ENCODE measurements around the gene BOK. TPM values are rescaled to one million over a fixed set of nuclear protein-coding genes. Genes with fewer than 3 reads are reported as not detected.

Gene BOK
- total RNA-seq, 1 experiment from 2014 or later, result 18.6 TPM

- Histone ChIP-seq H3K4me1 (no peaks in the 10 kb centered on the region), H3K4me3 (ENCODE audit: low read depth, low read length) (no peak overlapping the region), H3K27me3 (replicated peaks; ENCODE audit: control insufficient read depth, insufficient read depth, low read length) (no peaks in the 10 kb centered on the region), H3K9me3 (no peaks in the 10 kb centered on the region), H3K36me3 (ENCODE audit: control insufficient read depth, insufficient read depth, low read length) (no peaks in the 10 kb centered on the region)
- H3K4me1 Mint-ChIP-seq (ENCODE audit: low read depth, unreplicated experiment), result no peaks in the 10 kb centered on the region
- H3K27ac Mint-ChIP-seq (ENCODE audit: unreplicated experiment), result no peak overlapping the region
- no TSS peak for BruUV-seq (replicated peaks)
- no peaks in the 10 kb centered on the region for H3K27me3 Mint-ChIP-seq (ENCODE audit: insufficient read depth, unreplicated experiment)
- DNase-seq, result no peak
- intact Hi-C loops (cut with micrococcal nuclease; ENCODE audit: unreplicated experiment), result no loop called here
- no peaks in the 10 kb centered on the region for H3K9me3 Mint-ChIP-seq (ENCODE audit: unreplicated experiment)
- peaks cover 42% of the 10 kb centered on the region for H3K36me3 Mint-ChIP-seq (ENCODE audit: insufficient read depth, unreplicated experiment)
- TF ChIP-seq CTCF (IDR thresholded peaks at IDR 0.05; ENCODE audit: insufficient read depth in 1 of 2, low read depth in 1 of 2, low read length in 1 of 2, severe bottlenecking in 1 of 2, unreplicated experiment in 1 of 2), result no peak
- no peak overlapping the region for H3K4me3 Mint-ChIP-seq (ENCODE audit: unreplicated experiment)
- ChIA-PET POLR2A (no interaction called here), CTCF (no interaction called here)
These were observed 39.0 kb downstream of the BOK start for GRCh38 chr2:241597561-241597960.

GRCh38 chr2:241598061-241598460, 39.5 kb downstream of the BOK start:
- ChIA-PET CTCF (interaction anchor here (1.4 kb wide), 1 partner anchor 90 kb away, joined by 7 read pairs; the partner anchor contains the start of gene STK25), POLR2A (no interaction called here)
- Histone ChIP-seq H3K4me3 (ENCODE audit: low read depth, low read length) (no peak overlapping the region), H3K9me3 (no peaks in the 10 kb centered on the region), H3K36me3 (ENCODE audit: control insufficient read depth, insufficient read depth, low read length) (no peaks in the 10 kb centered on the region), H3K4me1 (no peaks in the 10 kb centered on the region), H3K27me3 (replicated peaks; ENCODE audit: control insufficient read depth, insufficient read depth, low read length) (no peaks in the 10 kb centered on the region)
- BruUV-seq (replicated peaks), result no TSS peak
- no peak overlapping the region for H3K27ac Mint-ChIP-seq (ENCODE audit: unreplicated experiment)
- intact Hi-C loops (cut with micrococcal nuclease; ENCODE audit: unreplicated experiment), result no loop called here
- H3K4me1 Mint-ChIP-seq (ENCODE audit: low read depth, unreplicated experiment), result no peaks in the 10 kb centered on the region
- no peaks in the 10 kb centered on the region for H3K27me3 Mint-ChIP-seq (ENCODE audit: insufficient read depth, unreplicated experiment)
- DNase-seq, result no peak
- H3K4me3 Mint-ChIP-seq (ENCODE audit: unreplicated experiment), result no peak overlapping the region
- no peak for TF ChIP-seq CTCF (IDR thresholded peaks at IDR 0.05; ENCODE audit: insufficient read depth in 1 of 2, low read depth in 1 of 2, low read length in 1 of 2, severe bottlenecking in 1 of 2, unreplicated experiment in 1 of 2)
- no peaks in the 10 kb centered on the region for H3K9me3 Mint-ChIP-seq (ENCODE audit: unreplicated experiment)
- H3K36me3 Mint-ChIP-seq (ENCODE audit: insufficient read depth, unreplicated experiment), result peaks cover 47% of the 10 kb centered on the region

- no peaks in the 10 kb centered on the region for H3K9me3 Mint-ChIP-seq (ENCODE audit: unreplicated experiment)
- H3K27me3 Mint-ChIP-seq (ENCODE audit: insufficient read depth, unreplicated experiment), result no peaks in the 10 kb centered on the region
- H3K27ac Mint-ChIP-seq (ENCODE audit: unreplicated experiment), result no peak overlapping the region
- peaks cover 51% of the 10 kb centered on the region for H3K36me3 Mint-ChIP-seq (ENCODE audit: insufficient read depth, unreplicated experiment)
- CTCF ChIA-PET, result interaction anchor here (1.4 kb wide), 1 partner anchor 91 kb away, joined by 7 read pairs; the partner anchor contains the start of gene STK25
- Histone ChIP-seq H3K36me3 (ENCODE audit: control insufficient read depth, insufficient read depth, low read length) (no peaks in the 10 kb centered on the region), H3K27me3 (replicated peaks; ENCODE audit: control insufficient read depth, insufficient read depth, low read length) (no peaks in the 10 kb centered on the region), H3K4me1 (no peaks in the 10 kb centered on the region), H3K9me3 (no peaks in the 10 kb centered on the region), H3K4me3 (ENCODE audit: low read depth, low read length) (no peak overlapping the region)
- DNase-seq, result peak; percentile 31 to 41
- H3K4me3 Mint-ChIP-seq (ENCODE audit: unreplicated experiment), result no peak overlapping the region
- no TSS peak for BruUV-seq (replicated peaks)
- H3K4me1 Mint-ChIP-seq (ENCODE audit: low read depth, unreplicated experiment), result no peaks in the 10 kb centered on the region
- intact Hi-C loops (cut with micrococcal nuclease; ENCODE audit: unreplicated experiment), result no loop called here
- peak; percentile 36 to 45 for TF ChIP-seq CTCF (IDR thresholded peaks at IDR 0.05; ENCODE audit: insufficient read depth in 1 of 2, low read depth in 1 of 2, low read length in 1 of 2, severe bottlenecking in 1 of 2, unreplicated experiment in 1 of 2)
- POLR2A ChIA-PET, result no interaction called here
These were observed 39.9 kb downstream of the BOK start for GRCh38 chr2:241598487-241598886.
